K562 (cell line): ENCODE results near the gene P2RY4. TPM values are rescaled to one million over a fixed set of nuclear protein-coding genes. Genes with fewer than 3 reads are reported as not detected.
A peak's percentile ranks its signal among the peaks of the same experiment; 100 is the strongest.

Source experiments
- CAMTA2 ChIP-seq: fragments of 250-450 bp; sonication (Bioruptor Pico); conservative IDR thresholded peaks from 2 replicates; pipeline ENCODE4 v1.5.1; 2022
- CREM ChIP-seq: IDR thresholded peaks from 2 replicates; pipeline ENCODE4 v1.6.1; 2014; ENCODE audit warnings: antibody characterized with exemption, low read depth
- ETV1 ChIP-seq: fragments of 450-650 bp; conservative IDR thresholded peaks from 2 replicates; pipeline ENCODE4 v1.6.1; 2016; ENCODE audit warnings: missing genetic modification characterization, control low read depth, low read depth, missing compliant biosample characterization
- FOXM1 ChIP-seq, 2 experiments: fragments of 450-650 bp in 1 of 2; sonication (generic) in 1 of 2; formaldehyde crosslinking in 1 of 2; IDR thresholded peaks; 2 replicates each; pipeline versions ENCODE4 v1.6.1 to v1.9.0; 2017 to 2022; ENCODE audit warnings: low read depth in 2 of 2, mild to moderate bottlenecking in 2 of 2, missing genetic modification reagents in 1 of 2, moderate library complexity in 1 of 2
- NCOA2 ChIP-seq, 2 experiments: fragments of 450-650 bp; IDR thresholded peaks; 2 replicates each; pipeline ENCODE4 v1.6.1; 2018; ENCODE audit warnings: mild to moderate bottlenecking in 2 of 2, moderate library complexity in 1 of 2; ENCODE audit not compliant: partially characterized antibody in 2 of 2
- NFYB ChIP-seq: IDR thresholded peaks from 2 replicates; pipeline ENCODE4 v1.6.1; 2011; ENCODE audit warnings: mild to moderate bottlenecking, moderate library complexity; ENCODE audit not compliant: insufficient read length; ENCODE audit errors: extremely low read depth
- PHF8 ChIP-seq: fragments of 200-600 bp; sonication (generic); IDR thresholded peaks from 2 replicates; pipeline ENCODE4 v1.6.1; 2012; ENCODE audit warnings: mixed run types, mild to moderate bottlenecking, inconsistent platforms, low read length, moderate library complexity, borderline replicate concordance
- RBBP5 ChIP-seq: fragments of 200-600 bp; sonication (generic); IDR thresholded peaks from 2 replicates; pipeline ENCODE4 v1.6.1; 2012; ENCODE audit warnings: borderline replicate concordance, mild to moderate bottlenecking, low read length, control low read depth, inconsistent platforms; ENCODE audit not compliant: insufficient read depth, poor library complexity, severe bottlenecking
- SAP30 ChIP-seq: fragments of 200-600 bp; sonication (generic); IDR thresholded peaks from 2 replicates; pipeline ENCODE4 v1.6.1; 2012; ENCODE audit warnings: borderline replicate concordance, low read depth, mild to moderate bottlenecking, moderate library complexity, low read length, control low read depth, inconsistent platforms; ENCODE audit not compliant: insufficient read depth, poor library complexity, severe bottlenecking
- SIN3A ChIP-seq, 2 experiments: fragments of 150-350 bp in 1 of 2; IDR thresholded peaks; 2 replicates each; pipeline ENCODE4 v1.6.1; 2011 to 2016; ENCODE audit warnings: borderline replicate concordance in 2 of 2, low read depth in 2 of 2, low read length in 2 of 2, mild to moderate bottlenecking in 2 of 2, moderate library complexity in 2 of 2; ENCODE audit not compliant: control insufficient read depth in 1 of 2
- SRSF3 ChIP-seq: fragments of 200-400 bp; formaldehyde crosslinking; IDR thresholded peaks from 2 replicates; pipeline ENCODE4 v1.6.1; 2016; ENCODE audit warnings: mild to moderate bottlenecking, low read length, moderate library complexity; ENCODE audit not compliant: insufficient read depth
- TAF9B ChIP-seq: fragments of 450-650 bp; IDR thresholded peaks from 2 replicates; pipeline ENCODE4 v1.6.1; 2018; ENCODE audit warnings: mild to moderate bottlenecking; ENCODE audit not compliant: partially characterized antibody
- ZC3H4 ChIP-seq: sonication (generic); formaldehyde crosslinking; IDR thresholded peaks from 2 replicates; pipeline ENCODE4 v1.9.0; 2021; ENCODE audit warnings: missing genetic modification reagents, borderline replicate concordance
- ZNF197 ChIP-seq: fragments of 200-800 bp; sonication (Bioruptor generic); IDR thresholded peaks from 2 replicates; pipeline ENCODE4 v1.6.1; 2016; ENCODE audit warnings: low read depth, missing genetic modification characterization, missing compliant biosample characterization
- polyA plus RNA-seq, 8 experiments: library from polyadenylated mRNA; depleted of rRNA in 4 of 8; stranded (reverse) in 5 of 8; unstranded in 3 of 8; fragments of >200 nt; fragmentation: Nextera tagmentation in 2 of 8; fragmentation: Illumina TruSeq in 1 of 8; extraction: Ambion mirVana in 2 of 8; extraction: Trizol in 1 of 8; gene quantifications; 2 replicates each; pipeline versions ENCODE4 v1.2.1 to v1.2.3, GENCODE V29; 2011 to 2014; ENCODE audit warnings: inconsistent platforms in 1 of 8, missing spikeins in 1 of 8
- total RNA-seq, 7 experiments: library from RNA; depleted of rRNA in 6 of 7; stranded (reverse); fragments of >200 nt in 6 of 7; fragmentation: Illumina TruSeq in 2 of 7; extraction: Trizol in 2 of 7; gene quantifications; 2 replicates each; pipeline versions ENCODE4 v1.2.1 to v1.2.3, GENCODE V29; 2011 to 2021; ENCODE audit warnings: low replicate concordance in 1 of 7
- TF ChIP-seq, protein P1 (sequence below): conservative IDR thresholded peaks from 2 replicates; pipeline ENCODE4 v1.6.1; 2011; ENCODE audit warnings: low read depth, mild to moderate bottlenecking, low read length; ENCODE audit not compliant: control insufficient read depth
- TF ChIP-seq, protein P2 (sequence below): fragments of 450-650 bp; IDR thresholded peaks from 2 replicates; pipeline ENCODE4 v1.6.1; 2016; ENCODE audit warnings: antibody characterized with exemption
- TF ChIP-seq, protein P3 (sequence below): sonication (generic); formaldehyde crosslinking; IDR thresholded peaks from 2 replicates; pipeline ENCODE4 v1.8.0; 2023; ENCODE audit warnings: mild to moderate bottlenecking, missing genetic modification reagents
- TF ChIP-seq, protein P4 (sequence below), 2 experiments: fragments of 450-650 bp in 1 of 2; sonication (generic) in 1 of 2; formaldehyde crosslinking in 1 of 2; IDR thresholded peaks in 1 of 2; conservative IDR thresholded peaks in 1 of 2; 2 replicates each; pipeline versions ENCODE4 v1.6.1 to v1.8.1; 2016 to 2023; ENCODE audit warnings: mild to moderate bottlenecking in 2 of 2, moderate library complexity in 2 of 2, inconsistent platforms in 1 of 2, missing genetic modification reagents in 1 of 2

The P2RY4 gene
- total and polyA plus RNA-seq, 9 of the 15 experiments (the other 6 are each of a cell fraction or from before 2014, with no cell fraction given), result not detected

DNA sequence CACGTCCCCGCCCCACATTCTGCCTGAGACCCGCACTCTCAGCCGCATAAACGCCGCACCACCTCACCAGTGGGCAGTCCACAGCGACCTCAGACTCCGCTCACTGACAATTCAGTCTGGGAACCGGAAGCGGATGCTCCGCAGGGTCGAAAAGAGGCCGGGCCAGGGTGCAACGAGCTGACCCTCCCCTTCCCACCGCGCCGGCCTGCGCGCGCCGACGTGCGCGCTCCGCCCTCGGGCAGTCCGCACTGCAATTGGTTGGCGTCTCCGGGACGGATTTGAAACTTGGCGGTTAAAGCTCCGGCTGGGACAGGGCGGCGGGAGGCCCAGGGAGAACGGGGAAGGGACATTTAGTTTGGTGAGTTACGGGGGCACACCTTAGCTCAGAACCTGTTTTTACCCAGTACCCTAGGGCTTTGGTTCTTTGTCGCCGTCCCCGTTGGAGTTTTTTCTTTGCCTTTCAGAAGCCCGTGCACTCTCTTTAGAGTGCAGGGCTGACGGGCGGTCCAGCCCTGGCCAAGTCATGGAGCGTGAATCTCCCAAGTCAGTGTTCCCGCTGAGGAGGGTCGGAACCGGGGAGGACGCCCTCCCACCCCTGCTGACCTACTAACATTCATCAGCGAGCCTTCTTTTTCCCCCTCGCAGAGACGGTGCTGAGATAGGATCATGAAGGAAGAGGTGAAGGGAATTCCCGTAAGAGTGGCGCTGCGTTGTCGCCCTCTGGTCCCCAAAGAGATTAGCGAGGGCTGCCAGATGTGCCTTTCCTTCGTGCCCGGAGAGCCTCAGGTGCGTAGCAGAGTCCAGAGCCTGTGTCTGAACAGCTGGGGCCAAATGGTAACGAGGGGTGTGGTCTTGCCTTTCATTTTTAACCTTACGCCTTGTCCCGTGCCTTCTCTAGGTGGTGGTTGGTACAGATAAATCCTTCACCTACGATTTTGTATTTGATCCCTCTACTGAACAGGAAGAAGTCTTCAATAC, 30.1 kb upstream of the P2RY4 start, which contains the start of the genes KIF4A and PDZD11 (continued):
- TF ChIP-seq RBBP5, result no peak
- TF ChIP-seq SAP30, result peak; percentile 90
- peak; percentile 60 for TF ChIP-seq CREM
- TF ChIP-seq, protein P1, sequence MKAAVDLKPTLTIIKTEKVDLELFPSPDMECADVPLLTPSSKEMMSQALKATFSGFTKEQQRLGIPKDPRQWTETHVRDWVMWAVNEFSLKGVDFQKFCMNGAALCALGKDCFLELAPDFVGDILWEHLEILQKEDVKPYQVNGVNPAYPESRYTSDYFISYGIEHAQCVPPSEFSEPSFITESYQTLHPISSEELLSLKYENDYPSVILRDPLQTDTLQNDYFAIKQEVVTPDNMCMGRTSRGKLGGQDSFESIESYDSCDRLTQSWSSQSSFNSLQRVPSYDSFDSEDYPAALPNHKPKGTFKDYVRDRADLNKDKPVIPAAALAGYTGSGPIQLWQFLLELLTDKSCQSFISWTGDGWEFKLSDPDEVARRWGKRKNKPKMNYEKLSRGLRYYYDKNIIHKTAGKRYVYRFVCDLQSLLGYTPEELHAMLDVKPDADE, result 0 out of 2 replicates have a peak, but pooled peaks have one; percentile 26
- TF ChIP-seq PHF8, result peak; percentile 78; the same call in 1 of the 2 replicates
- peak; percentile 30 to 87; a peak in 2 of 4 replicates for TF ChIP-seq SIN3A (IDR thresholded peaks at IDR 0.05; ENCODE audit: borderline replicate concordance in 2 of 2, control insufficient read depth in 1 of 2, low read depth in 2 of 2, low read length in 2 of 2)
- peak; percentile 96 for TF ChIP-seq FOXM1 (IDR thresholded peaks at IDR 0.05; ENCODE audit: low read depth)
- TF ChIP-seq FOXM1 (CRISPR knock-in tag; IDR thresholded peaks at IDR 0.05; ENCODE audit: low read depth), result no peak
- TF ChIP-seq, protein P2, sequence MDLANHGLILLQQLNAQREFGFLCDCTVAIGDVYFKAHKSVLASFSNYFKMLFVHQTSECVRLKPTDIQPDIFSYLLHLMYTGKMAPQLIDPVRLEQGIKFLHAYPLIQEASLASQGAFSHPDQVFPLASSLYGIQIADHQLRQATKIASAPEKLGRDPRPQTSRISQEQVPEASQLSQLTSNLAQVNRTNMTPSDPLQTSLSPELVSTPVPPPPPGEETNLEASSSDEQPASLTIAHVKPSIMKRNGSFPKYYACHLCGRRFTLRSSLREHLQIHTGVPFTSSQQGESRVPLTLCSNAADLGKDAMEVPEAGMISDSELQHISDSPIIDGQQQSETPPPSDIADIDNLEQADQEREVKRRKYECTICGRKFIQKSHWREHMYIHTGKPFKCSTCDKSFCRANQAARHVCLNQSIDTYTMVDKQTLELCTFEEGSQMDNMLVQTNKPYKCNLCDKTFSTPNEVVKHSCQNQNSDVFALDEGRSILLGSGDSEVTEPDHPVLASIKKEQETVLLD, result peak; percentile 61; the same call in 1 of the 2 replicates
- TF ChIP-seq CAMTA2 (CRISPR knock-in tag), result no peak
- TF ChIP-seq TAF9B, result peak; percentile 54
- TF ChIP-seq, protein P3, sequence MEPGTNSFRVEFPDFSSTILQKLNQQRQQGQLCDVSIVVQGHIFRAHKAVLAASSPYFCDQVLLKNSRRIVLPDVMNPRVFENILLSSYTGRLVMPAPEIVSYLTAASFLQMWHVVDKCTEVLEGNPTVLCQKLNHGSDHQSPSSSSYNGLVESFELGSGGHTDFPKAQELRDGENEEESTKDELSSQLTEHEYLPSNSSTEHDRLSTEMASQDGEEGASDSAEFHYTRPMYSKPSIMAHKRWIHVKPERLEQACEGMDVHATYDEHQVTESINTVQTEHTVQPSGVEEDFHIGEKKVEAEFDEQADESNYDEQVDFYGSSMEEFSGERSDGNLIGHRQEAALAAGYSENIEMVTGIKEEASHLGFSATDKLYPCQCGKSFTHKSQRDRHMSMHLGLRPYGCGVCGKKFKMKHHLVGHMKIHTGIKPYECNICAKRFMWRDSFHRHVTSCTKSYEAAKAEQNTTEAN (CRISPR knock-in tag), result no peak
- TF ChIP-seq NCOA2 (IDR thresholded peaks at IDR 0.05; ENCODE audit: partially characterized antibody in 2 of 2), result no peak
- peak; percentile 50 for TF ChIP-seq NFYB
- no peak for TF ChIP-seq ZNF197
- TF ChIP-seq, protein P4, sequence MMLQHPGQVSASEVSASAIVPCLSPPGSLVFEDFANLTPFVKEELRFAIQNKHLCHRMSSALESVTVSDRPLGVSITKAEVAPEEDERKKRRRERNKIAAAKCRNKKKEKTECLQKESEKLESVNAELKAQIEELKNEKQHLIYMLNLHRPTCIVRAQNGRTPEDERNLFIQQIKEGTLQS (IDR thresholded peaks at IDR 0.05), result no peak
- TF ChIP-seq, protein P4 (CRISPR knock-in tag; conservative IDR thresholded peaks at IDR 0.05), result no peak
- TF ChIP-seq ZC3H4 (CRISPR knock-in tag), result no peak
- no peak for TF ChIP-seq SRSF3
- TF ChIP-seq ETV1 (tag), result peak; percentile 51
